GM12872 (cell line): ENCODE data around the gene XCL1.

ENCODE experiments used
- TF ChIP-seq, protein P1 (sequence below): IDR thresholded peaks from 3 replicates; pipeline ENCODE4 v1.5.1; 2011; ENCODE audit warnings: low read depth, mild to moderate bottlenecking, low read length, moderate library complexity; ENCODE audit not compliant: insufficient read depth

XCL1 gene

GRCh38 chr1:168550971-168551370 is 25.4 kb upstream of the XCL1 start:
- TF ChIP-seq, protein P1, sequence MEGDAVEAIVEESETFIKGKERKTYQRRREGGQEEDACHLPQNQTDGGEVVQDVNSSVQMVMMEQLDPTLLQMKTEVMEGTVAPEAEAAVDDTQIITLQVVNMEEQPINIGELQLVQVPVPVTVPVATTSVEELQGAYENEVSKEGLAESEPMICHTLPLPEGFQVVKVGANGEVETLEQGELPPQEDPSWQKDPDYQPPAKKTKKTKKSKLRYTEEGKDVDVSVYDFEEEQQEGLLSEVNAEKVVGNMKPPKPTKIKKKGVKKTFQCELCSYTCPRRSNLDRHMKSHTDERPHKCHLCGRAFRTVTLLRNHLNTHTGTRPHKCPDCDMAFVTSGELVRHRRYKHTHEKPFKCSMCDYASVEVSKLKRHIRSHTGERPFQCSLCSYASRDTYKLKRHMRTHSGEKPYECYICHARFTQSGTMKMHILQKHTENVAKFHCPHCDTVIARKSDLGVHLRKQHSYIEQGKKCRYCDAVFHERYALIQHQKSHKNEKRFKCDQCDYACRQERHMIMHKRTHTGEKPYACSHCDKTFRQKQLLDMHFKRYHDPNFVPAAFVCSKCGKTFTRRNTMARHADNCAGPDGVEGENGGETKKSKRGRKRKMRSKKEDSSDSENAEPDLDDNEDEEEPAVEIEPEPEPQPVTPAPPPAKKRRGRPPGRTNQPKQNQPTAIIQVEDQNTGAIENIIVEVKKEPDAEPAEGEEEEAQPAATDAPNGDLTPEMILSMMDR: no peak

GRCh38 chr1:168551688-168552087 is 24.7 kb upstream of the XCL1 start:
- TF ChIP-seq, protein P1: no peak

DNA sequence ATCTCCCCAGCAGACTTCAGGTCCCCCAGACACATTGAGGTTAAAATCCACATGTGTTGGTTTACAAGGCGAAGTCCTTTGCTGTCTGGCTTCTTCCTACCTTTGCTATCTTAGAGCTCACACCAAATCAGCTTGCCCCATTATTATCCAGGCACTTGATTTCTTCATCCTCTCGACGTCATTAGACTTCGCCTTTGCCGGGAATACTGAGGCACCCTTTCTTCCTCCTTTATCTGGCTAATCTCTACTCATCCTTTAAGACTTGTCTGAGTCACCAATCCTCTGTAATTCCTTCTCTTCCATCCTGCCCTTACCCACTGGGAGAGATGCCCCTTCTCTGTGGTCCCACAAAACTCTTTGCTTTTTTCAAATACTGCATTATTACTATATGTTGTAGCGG is 23.4 kb upstream of the XCL1 start:
- TF ChIP-seq, protein P1: no peak

DNA sequence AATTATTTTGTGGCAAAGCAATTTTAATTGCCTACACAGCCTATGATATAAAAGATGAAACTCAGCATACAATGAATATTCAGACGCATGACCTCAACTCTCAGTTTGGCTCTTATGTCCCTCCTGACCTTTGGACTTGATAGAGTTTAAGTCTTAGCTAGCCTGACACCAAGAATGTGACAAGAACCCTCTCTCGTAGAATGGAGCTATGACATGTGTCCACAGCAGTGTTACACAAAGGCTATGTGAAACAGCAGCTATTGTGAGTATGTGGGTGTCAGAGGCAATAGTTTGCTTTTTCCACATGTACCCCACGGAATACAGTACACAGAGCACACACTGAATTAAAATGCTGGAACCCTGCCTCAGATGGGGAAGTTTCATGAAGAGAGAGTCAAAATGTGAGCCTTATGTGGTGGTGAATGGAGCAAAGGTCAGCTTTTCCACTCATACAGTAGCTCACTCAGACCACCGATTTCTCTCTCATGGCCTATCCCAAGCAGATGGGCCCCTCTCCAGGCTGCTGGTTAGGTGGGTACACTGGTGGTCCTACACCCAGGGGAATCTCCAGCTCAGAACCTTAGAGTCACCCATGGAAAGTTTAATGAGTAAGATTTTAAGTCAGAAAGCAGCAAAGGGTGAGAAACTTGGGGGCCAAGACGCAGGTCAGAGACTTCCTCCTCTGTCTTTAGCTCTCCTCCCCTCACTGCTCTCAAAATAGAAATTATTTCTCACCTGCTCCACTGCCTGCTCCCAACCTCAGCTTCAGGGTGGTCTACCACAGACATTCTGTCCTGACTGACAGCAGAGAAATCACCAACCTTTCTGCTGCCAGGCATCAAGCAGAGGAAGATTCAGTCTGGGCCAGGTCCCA is 22.5 kb upstream of the XCL1 start:
- TF ChIP-seq, protein P1: no peak

GRCh38 chr1:168554603-168555483 is 21.6 kb upstream of the XCL1 start:
- TF ChIP-seq, protein P1: no peak

DNA sequence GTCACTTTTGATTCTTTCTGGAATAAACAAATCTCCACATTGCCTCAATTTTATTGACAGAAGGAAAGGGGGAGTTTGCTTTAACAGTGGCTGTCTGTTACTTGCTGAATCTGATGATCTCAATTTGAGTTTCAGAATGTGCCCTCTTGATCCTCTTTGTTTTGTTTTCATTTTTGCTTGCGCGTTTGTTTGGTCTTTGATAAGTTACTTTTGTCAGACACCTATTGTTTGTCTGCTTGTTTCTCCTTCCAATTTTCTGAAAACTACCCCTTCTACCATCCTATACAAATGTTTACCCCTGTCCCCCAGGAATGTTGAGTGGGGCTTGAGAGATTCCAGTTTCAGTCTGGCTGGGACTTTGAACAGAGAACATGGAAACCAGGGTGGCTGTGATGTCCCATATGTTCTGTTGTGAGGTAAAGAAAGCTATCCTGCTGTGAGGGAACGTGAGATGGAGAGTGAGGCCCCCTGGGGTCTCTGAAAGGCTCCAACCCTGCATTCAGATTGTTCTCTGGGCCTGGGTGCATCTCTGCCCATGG is 20.8 kb upstream of the XCL1 start:
- TF ChIP-seq, protein P1: no peak

DNA sequence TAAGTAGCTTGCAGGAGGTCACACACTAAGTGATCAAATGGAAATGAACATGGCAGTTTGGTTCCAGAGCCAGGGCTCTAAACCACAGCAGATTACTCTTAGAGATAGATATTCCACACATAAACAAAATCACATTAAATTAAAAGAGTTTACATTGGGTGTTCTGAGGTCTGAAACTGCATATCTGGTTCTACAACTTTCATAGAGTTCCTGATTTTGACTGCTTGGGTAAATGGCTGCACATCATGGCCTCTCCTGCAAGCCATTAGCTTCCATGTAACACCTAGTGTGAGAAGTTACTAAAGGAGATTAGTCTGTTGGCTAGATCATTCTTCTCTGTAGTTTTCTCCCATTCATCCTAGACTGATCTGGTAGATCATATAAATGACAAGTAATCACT is 19.8 kb upstream of the XCL1 start:
- TF ChIP-seq, protein P1: no peak
